Retinal pigment epithelial cell (primary cell): ENCODE results near the gene FECH.

Experiments used
- DNase-seq: peaks from one replicate; pipeline ENCODE4 v3.0.0-alpha.2; 2010; ENCODE audit warnings: low read depth
- H3K4me3 ChIP-seq: 2 replicates; pipeline ENCODE4 v1.5.1; 2011; ENCODE audit warnings: mild to moderate bottlenecking, low read length, control low read depth, moderate library complexity
- CTCF ChIP-seq: conservative IDR thresholded peaks from 2 replicates; pipeline ENCODE4 v1.5.1; 2011; ENCODE audit warnings: low read depth, low read length, control low read depth, inconsistent platforms

The FECH gene

DNA sequence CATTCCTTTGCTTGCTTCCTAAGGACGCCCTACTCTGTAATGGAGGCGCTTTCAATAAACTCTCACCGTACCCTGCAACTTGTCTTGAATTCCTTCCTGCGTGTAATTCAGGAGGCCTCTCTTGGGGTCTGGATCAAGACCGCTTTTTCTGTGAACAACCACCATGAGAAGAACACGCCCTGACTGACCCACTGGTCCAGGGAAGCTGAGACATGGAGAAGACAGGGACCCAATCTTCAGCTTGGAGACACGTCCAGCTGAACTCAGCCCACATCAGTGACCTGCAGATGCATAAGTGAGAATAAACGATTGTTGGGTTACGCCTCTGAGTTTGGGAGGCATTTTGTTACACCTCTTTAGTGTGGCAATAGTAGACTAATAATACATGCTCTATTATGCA lies 42.9 kb upstream of the FECH start:
- DNase-seq, result no peak
- peak overlapping the region; percentile 72 for H3K4me3 ChIP-seq
- no peak for TF ChIP-seq CTCF

DNA sequence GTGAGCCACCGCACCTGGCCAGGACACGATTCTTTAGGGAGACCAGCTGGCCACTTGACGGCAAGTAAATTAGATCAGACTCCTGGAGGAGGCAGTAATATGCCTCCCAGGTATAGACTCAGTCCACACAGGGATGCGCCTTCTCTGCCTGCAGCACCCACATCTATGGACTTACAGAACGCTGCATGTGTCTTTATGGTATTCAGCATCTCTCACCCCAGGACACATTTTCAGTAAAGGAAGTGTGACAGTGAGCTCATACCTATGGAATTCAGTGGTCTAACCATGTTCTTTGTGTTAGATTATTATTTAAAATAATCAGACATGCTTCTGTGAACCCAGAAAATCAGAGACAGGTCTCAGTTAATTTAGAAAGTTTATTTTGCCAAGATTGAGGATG lies 41.0 kb upstream of the FECH start:
- TF ChIP-seq CTCF, result no peak
- no peak for DNase-seq
- H3K4me3 ChIP-seq, result no peak overlapping the region

DNA sequence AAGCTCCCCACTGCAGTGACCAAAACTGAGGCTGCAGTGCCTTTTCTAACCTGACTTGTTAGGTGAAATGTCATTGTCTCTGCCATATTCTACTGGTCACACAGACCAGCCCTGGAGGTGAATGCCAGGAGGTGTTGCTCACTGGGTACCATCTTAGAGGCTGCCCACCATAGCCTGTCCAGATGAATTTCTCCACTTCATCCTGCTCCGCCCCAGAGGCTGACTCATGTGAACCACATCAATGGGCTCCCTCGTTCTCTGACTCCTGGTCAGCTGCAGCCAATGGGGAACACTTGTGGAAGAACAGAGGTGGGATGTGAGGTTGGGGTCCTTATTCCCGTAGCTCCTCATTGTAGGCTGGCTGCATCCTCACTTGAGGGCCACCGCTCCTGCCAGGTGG lies 38.5 kb upstream of the FECH start:
- no peak overlapping the region for H3K4me3 ChIP-seq
- DNase-seq, result no peak
- no peak for TF ChIP-seq CTCF

DNA sequence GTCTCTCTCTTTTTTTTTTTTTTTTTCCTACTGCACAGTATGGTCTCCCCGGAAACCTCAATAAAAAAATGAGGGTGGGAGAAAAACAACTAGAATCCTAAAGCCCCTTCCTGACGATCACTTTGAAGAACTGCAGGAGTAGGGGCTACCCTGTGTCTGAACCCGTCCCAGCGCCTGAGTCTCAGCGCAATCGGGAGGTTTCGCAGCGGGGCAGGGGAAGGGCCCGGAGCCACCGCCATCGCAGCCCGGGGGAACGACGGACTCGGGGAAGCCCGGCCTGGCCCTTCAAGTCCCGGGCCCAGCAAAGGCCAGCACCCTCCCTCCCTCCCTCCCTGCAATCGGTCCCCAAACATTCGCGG lies 34.7 kb upstream of the FECH start:
- DNase-seq, result no peak
- H3K4me3 ChIP-seq, result peak overlapping the region; percentile 95
- TF ChIP-seq CTCF, result no peak

DNA sequence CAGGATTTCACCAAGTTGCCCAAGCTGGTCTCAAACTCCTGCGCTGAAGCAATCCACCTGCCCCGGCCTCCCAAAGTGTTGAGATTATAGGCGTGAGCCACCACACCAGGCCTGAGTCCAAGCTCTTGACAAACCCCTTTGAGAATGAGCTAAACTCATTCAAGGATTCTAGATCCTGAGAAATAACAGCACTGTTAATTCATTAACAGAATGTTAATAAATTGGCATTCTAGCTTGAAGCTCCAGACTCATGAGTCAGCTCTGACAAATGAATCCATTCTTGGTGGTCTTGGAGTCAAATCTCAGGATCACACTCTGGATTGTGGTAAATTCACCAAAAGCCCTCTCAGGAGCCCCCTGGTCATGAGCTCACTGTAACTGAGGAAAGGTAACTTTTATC lies 33.4 kb upstream of the FECH start:
- no peak for TF ChIP-seq CTCF
- no peak overlapping the region for H3K4me3 ChIP-seq
- DNase-seq, result no peak

- TF ChIP-seq CTCF, result no peak
- no peak overlapping the region for H3K4me3 ChIP-seq
- no peak for DNase-seq
Observed at GRCh38 chr18:57618910-57619309, 32.4 kb upstream of the FECH start.

- no peak for TF ChIP-seq CTCF
- DNase-seq, result no peak
Observed at GRCh38 chr18:57603871-57604270, 17.4 kb upstream of the FECH start.

More at GRCh38 chr18:57603871-57604270, 17.4 kb upstream of the FECH start:
- no peak overlapping the region for H3K4me3 ChIP-seq
